Measurements from ENCODE around the gene ID4.

- no peak for TF ChIP-seq YY1 (IDR thresholded peaks at IDR 0.05; ENCODE audit: insufficient read depth, insufficient read length)
- no peak for TF ChIP-seq ZNF274 (IDR thresholded peaks at IDR 0.05; ENCODE audit: low read depth, low read length)
- TF ChIP-seq SUZ12 (IDR thresholded peaks at IDR 0.05; ENCODE audit: extremely low read depth, insufficient read depth, insufficient read length): no peak
These were observed 9.9 kb upstream of the ID4 start for GRCh38 chr6:19827247-19827646.

Measured in NT2/D1 (cell line).